ENCODE measurements around the gene MMEL1.

- TF ChIP-seq CTCF (IDR thresholded peaks at IDR 0.05), result no peak
- TF ChIP-seq POLR2AphosphoS5 (IDR thresholded peaks at IDR 0.05), result peak in 1 of 2 donors; percentile 33
- no peak for TF ChIP-seq POLR2A (IDR thresholded peaks at IDR 0.05)
- TF ChIP-seq EP300 (IDR thresholded peaks at IDR 0.05), result no peak
These were observed 40.1 kb downstream of the MMEL1 start for GRCh38 chr1:2592672-2593071.
